Measurements from ENCODE around the gene SCAMP5. TPM values are rescaled to one million over a fixed set of nuclear protein-coding genes. Genes with fewer than 3 reads are reported as not detected.

Gene SCAMP5
- total and polyA plus RNA-seq, 7 donors = 1.3 to 26.5 (median 3.9) TPM

GRCh38 chr15:75065467-75065850, 70.1 kb downstream of the SCAMP5 start:
- H3K27ac ChIP-seq = peak overlapping the region in 1 of 4 donors; percentile 32

DNA sequence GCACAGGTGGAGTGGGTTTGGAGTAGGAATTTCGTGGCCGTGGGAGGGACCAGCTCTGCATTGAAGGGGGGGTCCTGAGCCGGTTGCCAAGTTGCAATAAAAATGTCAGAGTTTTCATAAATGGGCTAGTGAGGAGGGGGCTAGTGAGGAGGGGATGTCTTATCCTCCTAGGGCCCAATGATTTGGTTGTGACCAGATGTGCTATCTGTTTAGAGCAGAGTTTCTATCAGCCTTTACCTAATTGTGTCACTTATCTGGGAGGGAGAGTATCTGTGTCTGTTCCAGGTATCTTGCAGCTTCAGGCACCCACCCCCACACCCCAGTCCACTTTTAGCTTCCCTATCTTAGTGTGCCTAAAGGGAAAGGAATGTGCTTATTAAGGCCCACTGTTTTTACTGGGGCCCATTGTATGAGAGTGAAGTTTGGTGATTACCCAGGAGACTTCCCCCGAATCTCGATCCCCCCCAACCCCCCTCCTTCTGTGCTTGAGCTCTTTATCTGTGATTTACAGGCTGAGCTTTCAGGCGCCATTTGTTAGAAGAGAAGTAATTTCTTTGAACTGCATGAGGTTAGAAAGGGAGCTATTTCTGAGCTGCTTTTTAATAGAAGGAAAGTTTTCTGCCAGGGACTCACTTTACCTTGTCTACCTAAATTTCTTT, 70.6 kb downstream of the SCAMP5 start:
- intact Hi-C loops (cut with DNase I) = no loop called here
- H3K27ac ChIP-seq = peak overlapping the region in 1 of 4 donors; percentile 32
- H3K9me3 ChIP-seq = peaks cover 0 to 4% (median 2%) of the 10 kb centered on the region in 4 donors
- WGBS, 2 donors = 67 to 73% methylated on average over 6 of the region's 6 CpGs
- TF ChIP-seq, protein P1, sequence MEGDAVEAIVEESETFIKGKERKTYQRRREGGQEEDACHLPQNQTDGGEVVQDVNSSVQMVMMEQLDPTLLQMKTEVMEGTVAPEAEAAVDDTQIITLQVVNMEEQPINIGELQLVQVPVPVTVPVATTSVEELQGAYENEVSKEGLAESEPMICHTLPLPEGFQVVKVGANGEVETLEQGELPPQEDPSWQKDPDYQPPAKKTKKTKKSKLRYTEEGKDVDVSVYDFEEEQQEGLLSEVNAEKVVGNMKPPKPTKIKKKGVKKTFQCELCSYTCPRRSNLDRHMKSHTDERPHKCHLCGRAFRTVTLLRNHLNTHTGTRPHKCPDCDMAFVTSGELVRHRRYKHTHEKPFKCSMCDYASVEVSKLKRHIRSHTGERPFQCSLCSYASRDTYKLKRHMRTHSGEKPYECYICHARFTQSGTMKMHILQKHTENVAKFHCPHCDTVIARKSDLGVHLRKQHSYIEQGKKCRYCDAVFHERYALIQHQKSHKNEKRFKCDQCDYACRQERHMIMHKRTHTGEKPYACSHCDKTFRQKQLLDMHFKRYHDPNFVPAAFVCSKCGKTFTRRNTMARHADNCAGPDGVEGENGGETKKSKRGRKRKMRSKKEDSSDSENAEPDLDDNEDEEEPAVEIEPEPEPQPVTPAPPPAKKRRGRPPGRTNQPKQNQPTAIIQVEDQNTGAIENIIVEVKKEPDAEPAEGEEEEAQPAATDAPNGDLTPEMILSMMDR (IDR thresholded peaks at IDR 0.05) = no peak
- TF ChIP-seq POLR2AphosphoS5 (IDR thresholded peaks at IDR 0.05) = no peak
- TF ChIP-seq EP300 (IDR thresholded peaks at IDR 0.05) = no peak
- no peak for TF ChIP-seq POLR2A (IDR thresholded peaks at IDR 0.05)
- no peak overlapping the region for H3K4me3 ChIP-seq
- no peaks in the 10 kb centered on the region for H3K27me3 ChIP-seq
- no peaks in the 10 kb centered on the region for H3K36me3 ChIP-seq
- no peak for DNase-seq
- H3K4me1 ChIP-seq = peaks cover 0 to 9% (median 0%) of the 10 kb centered on the region in 4 donors

More at GRCh38 chr15:75065467-75065850, 70.1 kb downstream of the SCAMP5 start:
- H3K36me3 ChIP-seq = no peaks in the 10 kb centered on the region
- no peak for DNase-seq
- H3K9me3 ChIP-seq = peaks cover 0 to 4% (median 2%) of the 10 kb centered on the region in 4 donors
- intact Hi-C loops (cut with DNase I) = no loop called here
- peaks cover 0 to 9% (median 0%) of the 10 kb centered on the region in 4 donors for H3K4me1 ChIP-seq
- WGBS, 2 donors = 44 to 48% methylated on average over 1 of the region's 1 CpG
- H3K4me3 ChIP-seq = no peak overlapping the region
- TF ChIP-seq POLR2AphosphoS5 (IDR thresholded peaks at IDR 0.05) (no peak), EP300 (IDR thresholded peaks at IDR 0.05) (no peak), POLR2A (IDR thresholded peaks at IDR 0.05) (no peak)
- TF ChIP-seq, protein P1 (IDR thresholded peaks at IDR 0.05) = no peak
- H3K27me3 ChIP-seq = no peaks in the 10 kb centered on the region

DNA sequence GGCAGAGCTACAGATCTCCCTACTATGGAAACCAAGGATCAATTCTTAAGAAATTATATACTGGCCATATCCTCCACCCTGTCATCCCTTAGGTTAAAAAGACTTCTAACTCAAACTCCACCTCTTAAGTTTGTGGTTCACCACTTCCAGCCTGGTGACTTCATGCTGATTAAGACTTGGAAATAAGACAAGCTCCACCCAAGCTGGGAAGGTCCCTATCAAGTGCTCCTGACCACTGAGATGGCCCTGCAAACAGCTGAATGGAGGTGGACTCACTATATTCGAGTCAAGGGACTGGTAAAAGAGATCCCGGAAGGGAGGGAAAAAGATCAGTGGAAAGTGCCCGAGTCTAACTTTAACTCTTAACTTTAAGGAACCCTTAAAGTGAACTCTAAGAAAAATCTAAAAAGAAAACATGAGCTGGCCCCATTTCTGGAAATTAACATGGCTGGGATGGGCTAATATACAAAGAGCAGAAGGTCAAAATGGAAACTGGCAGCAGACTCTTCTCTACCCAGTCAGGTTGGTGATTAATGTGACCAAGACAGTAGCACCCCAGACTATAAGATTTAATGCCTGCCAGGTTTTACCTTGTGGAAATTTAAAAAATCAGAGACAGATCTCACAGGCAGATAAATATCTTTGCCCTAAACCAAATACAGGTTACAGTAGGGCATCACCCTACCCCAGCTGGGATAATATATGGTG, 71.9 kb downstream of the SCAMP5 start:
- Histone ChIP-seq H3K27ac (no peak overlapping the region), H3K27me3 (no peaks in the 10 kb centered on the region), H3K4me3 (no peak overlapping the region), H3K36me3 (no peaks in the 10 kb centered on the region), H3K9me3 (peaks cover 0 to 4% (median 2%) of the 10 kb centered on the region in 4 donors), H3K4me1 (peaks cover 0 to 9% (median 0%) of the 10 kb centered on the region in 4 donors)
- no peak for DNase-seq
- WGBS, 2 donors = 73 to 79% methylated on average over 3 of the region's 3 CpGs
- no peak for TF ChIP-seq EP300 (IDR thresholded peaks at IDR 0.05)
- TF ChIP-seq POLR2A (IDR thresholded peaks at IDR 0.05) = no peak
- TF ChIP-seq POLR2AphosphoS5 (IDR thresholded peaks at IDR 0.05) = no peak
- TF ChIP-seq, protein P1 (IDR thresholded peaks at IDR 0.05) = no peak
- intact Hi-C loops (cut with DNase I) = no loop called here

GRCh38 chr15:75068748-75069147, 73.4 kb downstream of the SCAMP5 start:
- peaks cover 0 to 9% (median 0%) of the 10 kb centered on the region in 4 donors for H3K4me1 ChIP-seq
- no peak overlapping the region for H3K4me3 ChIP-seq
- H3K9me3 ChIP-seq = peaks cover 0 to 4% (median 2%) of the 10 kb centered on the region in 4 donors
- H3K27ac ChIP-seq = no peak overlapping the region
- DNase-seq = no peak
- no peaks in the 10 kb centered on the region for H3K36me3 ChIP-seq
- intact Hi-C loops (cut with DNase I) = no loop called here
- H3K27me3 ChIP-seq = no peaks in the 10 kb centered on the region
- TF ChIP-seq EP300 (IDR thresholded peaks at IDR 0.05) = no peak
- TF ChIP-seq, protein P1 (IDR thresholded peaks at IDR 0.05) = no peak
- TF ChIP-seq POLR2AphosphoS5 (IDR thresholded peaks at IDR 0.05) = no peak
- TF ChIP-seq POLR2A (IDR thresholded peaks at IDR 0.05) = no peak
